Measurements from ENCODE around the gene NR1H2. TPM values are rescaled to one million over a fixed set of nuclear protein-coding genes. Genes with fewer than 3 reads are reported as not detected.

NR1H2 gene
- total RNA-seq, 1 experiment from 2014 or later: 38.3 TPM

DNA sequence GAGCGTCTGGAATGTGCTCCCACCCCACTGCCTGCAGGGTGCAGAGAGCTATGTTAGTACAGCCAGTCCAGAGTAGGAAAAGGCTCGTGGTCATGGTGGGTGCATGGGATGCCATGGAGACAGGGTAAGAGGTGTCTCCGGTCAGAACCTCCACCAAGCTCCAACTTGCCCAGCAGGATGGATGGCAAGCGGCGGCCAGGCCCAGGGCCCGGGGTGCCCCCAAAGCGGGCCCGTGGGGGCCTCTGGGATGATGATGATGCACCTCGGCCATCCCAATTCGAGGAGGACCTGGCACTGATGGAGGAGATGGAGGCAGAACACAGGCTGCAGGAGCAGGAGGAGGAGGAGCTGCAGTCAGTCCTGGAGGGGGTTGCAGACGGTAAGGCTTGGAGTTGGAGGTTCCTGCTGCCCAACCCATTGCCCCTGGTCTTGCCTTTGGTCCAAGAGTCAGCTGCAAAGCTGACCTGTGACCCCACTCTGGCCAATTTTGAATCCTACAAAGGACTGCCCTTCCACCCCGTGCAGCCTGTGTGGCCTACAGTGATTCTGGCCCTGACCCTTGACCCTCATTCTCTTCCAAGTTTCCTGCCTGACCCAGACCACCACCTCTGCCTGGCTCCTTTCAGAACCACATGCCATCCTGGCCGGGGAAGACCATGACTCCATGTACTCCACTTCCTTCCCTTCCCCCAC is 22.6 kb downstream of the NR1H2 start:
- no peak for DNase-seq
- Histone ChIP-seq H3K4me3 (ENCODE audit: low read depth, low read length) (no peak overlapping the region), H3K4me1 (peaks cover 7% of the 10 kb centered on the region; the same call in 1 of the 2 replicates), H3K9me3 (no peaks in the 10 kb centered on the region), H3K36me3 (ENCODE audit: control insufficient read depth, insufficient read depth, low read length) (peaks cover 5% of the 10 kb centered on the region; the same call in 1 of the 2 replicates), H3K27me3 (replicated peaks; ENCODE audit: control insufficient read depth, insufficient read depth, low read length) (no peaks in the 10 kb centered on the region)
- peak overlapping the region; percentile 73 for H3K27ac Mint-ChIP-seq (ENCODE audit: unreplicated experiment)
- no peak overlapping the region for H3K4me3 Mint-ChIP-seq (ENCODE audit: unreplicated experiment)
- H3K36me3 Mint-ChIP-seq (ENCODE audit: insufficient read depth, unreplicated experiment): peaks cover 70% of the 10 kb centered on the region
- intact Hi-C loops (cut with micrococcal nuclease; ENCODE audit: unreplicated experiment): no loop called here
- H3K4me1 Mint-ChIP-seq (ENCODE audit: low read depth, unreplicated experiment): peaks cover 19% of the 10 kb centered on the region
- POLR2A ChIA-PET: no interaction called here
- no TSS peak for BruUV-seq (replicated peaks)
- H3K27me3 Mint-ChIP-seq (ENCODE audit: insufficient read depth, unreplicated experiment): no peaks in the 10 kb centered on the region
- TF ChIP-seq, protein P1, sequence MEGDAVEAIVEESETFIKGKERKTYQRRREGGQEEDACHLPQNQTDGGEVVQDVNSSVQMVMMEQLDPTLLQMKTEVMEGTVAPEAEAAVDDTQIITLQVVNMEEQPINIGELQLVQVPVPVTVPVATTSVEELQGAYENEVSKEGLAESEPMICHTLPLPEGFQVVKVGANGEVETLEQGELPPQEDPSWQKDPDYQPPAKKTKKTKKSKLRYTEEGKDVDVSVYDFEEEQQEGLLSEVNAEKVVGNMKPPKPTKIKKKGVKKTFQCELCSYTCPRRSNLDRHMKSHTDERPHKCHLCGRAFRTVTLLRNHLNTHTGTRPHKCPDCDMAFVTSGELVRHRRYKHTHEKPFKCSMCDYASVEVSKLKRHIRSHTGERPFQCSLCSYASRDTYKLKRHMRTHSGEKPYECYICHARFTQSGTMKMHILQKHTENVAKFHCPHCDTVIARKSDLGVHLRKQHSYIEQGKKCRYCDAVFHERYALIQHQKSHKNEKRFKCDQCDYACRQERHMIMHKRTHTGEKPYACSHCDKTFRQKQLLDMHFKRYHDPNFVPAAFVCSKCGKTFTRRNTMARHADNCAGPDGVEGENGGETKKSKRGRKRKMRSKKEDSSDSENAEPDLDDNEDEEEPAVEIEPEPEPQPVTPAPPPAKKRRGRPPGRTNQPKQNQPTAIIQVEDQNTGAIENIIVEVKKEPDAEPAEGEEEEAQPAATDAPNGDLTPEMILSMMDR (IDR thresholded peaks at IDR 0.05; ENCODE audit: insufficient read depth in 1 of 2, low read depth in 1 of 2, low read length in 1 of 2, severe bottlenecking in 1 of 2, unreplicated experiment in 1 of 2): no peak
- CTCF ChIA-PET: interaction anchor here (0.5 to 0.7 kb wide), 2 partner anchors 28 to 45 kb away, joined by 6 read pairs; no protein-coding TSS in a partner anchor
- H3K9me3 Mint-ChIP-seq (ENCODE audit: unreplicated experiment): no peaks in the 10 kb centered on the region

DNA sequence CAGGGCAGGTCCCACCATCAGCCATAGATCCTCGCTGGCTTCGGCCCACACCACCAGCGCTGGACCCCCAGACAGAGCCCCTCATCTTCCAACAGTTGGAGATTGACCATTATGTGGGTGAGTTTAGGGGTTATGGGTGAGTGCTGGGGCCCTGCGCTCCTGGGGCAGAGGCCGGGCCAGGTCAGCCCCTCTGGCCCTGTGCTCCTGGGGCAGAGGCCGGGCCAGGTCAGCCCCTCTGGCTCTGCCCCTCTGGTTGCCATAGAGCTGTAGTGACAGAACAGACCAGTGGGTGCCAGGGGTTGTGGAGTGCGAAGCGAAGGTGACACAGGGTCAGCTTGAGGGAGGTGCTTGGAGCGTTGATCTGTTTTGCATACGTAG is 23.1 kb downstream of the NR1H2 start:
- POLR2A ChIA-PET: no interaction called here
- CTCF ChIA-PET: no interaction called here
- peak overlapping the region; percentile 73 for H3K27ac Mint-ChIP-seq (ENCODE audit: unreplicated experiment)
- no peaks in the 10 kb centered on the region for H3K27me3 Mint-ChIP-seq (ENCODE audit: insufficient read depth, unreplicated experiment)
- intact Hi-C loops (cut with micrococcal nuclease; ENCODE audit: unreplicated experiment): no loop called here
- H3K9me3 Mint-ChIP-seq (ENCODE audit: unreplicated experiment): no peaks in the 10 kb centered on the region
- H3K4me3 ChIP-seq (ENCODE audit: low read depth, low read length): no peak overlapping the region
- H3K36me3 ChIP-seq (ENCODE audit: control insufficient read depth, insufficient read depth, low read length): peaks cover 5% of the 10 kb centered on the region; the same call in 1 of the 2 replicates
- no peaks in the 10 kb centered on the region for H3K9me3 ChIP-seq
- H3K27me3 ChIP-seq (replicated peaks; ENCODE audit: control insufficient read depth, insufficient read depth, low read length): no peaks in the 10 kb centered on the region
- TF ChIP-seq, protein P1 (IDR thresholded peaks at IDR 0.05; ENCODE audit: insufficient read depth in 1 of 2, low read depth in 1 of 2, low read length in 1 of 2, severe bottlenecking in 1 of 2, unreplicated experiment in 1 of 2): no peak
- peaks cover 70% of the 10 kb centered on the region for H3K36me3 Mint-ChIP-seq (ENCODE audit: insufficient read depth, unreplicated experiment)
- H3K4me1 ChIP-seq: peaks cover 7% of the 10 kb centered on the region; the same call in 1 of the 2 replicates
- peaks cover 16% of the 10 kb centered on the region for H3K4me1 Mint-ChIP-seq (ENCODE audit: low read depth, unreplicated experiment)
- no peak for DNase-seq
- BruUV-seq (replicated peaks): no TSS peak
- H3K4me3 Mint-ChIP-seq (ENCODE audit: unreplicated experiment): no peak overlapping the region

DNA sequence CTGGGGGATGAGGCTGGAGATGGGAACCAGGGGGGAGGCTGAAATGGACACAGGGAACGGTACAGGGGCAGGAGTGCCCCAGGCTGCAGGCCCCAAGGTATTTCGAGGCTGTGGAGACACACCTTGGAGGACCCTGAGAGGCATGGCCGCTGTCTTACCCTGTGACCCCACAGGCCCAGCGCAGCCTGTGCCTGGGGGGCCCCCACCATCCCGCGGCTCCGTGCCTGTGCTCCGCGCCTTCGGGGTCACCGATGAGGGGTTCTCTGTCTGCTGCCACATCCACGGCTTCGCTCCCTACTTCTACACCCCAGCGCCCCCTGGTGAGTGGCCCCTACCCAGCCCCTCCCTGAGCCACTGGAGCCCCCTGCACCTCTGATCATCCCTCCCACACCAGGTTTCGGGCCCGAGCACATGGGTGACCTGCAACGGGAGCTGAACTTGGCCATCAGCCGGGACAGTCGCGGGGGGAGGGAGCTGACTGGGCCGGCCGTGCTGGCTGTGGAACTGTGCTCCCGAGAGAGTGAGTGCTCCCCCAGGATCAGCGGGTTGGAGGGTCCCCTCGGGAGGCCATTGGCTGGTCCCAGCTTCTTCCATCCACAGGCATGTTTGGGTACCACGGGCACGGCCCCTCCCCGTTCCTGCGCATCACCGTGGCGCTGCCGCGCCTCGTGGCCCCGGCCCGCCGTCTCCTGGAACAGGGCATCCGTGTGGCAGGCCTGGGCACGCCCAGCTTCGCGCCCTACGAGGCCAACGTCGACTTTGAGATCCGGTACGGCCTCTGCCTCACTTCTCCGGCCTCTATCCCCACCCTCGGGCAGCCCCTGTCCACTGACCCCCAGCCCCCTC is 25.6 kb downstream of the NR1H2 start:
- TF ChIP-seq, protein P1 (IDR thresholded peaks at IDR 0.05; ENCODE audit: insufficient read depth in 1 of 2, low read depth in 1 of 2, low read length in 1 of 2, severe bottlenecking in 1 of 2, unreplicated experiment in 1 of 2): no peak
- TSS peak; percentile 46 for BruUV-seq (replicated peaks)
- no peak for DNase-seq
- Mint-ChIP-seq H3K36me3 (ENCODE audit: insufficient read depth, unreplicated experiment) (peaks cover 71% of the 10 kb centered on the region), H3K27me3 (ENCODE audit: insufficient read depth, unreplicated experiment) (no peaks in the 10 kb centered on the region), H3K4me3 (ENCODE audit: unreplicated experiment) (no peak overlapping the region), H3K4me1 (ENCODE audit: low read depth, unreplicated experiment) (peaks cover 8% of the 10 kb centered on the region), H3K9me3 (ENCODE audit: unreplicated experiment) (no peaks in the 10 kb centered on the region), H3K27ac (ENCODE audit: unreplicated experiment) (no peak overlapping the region)
- POLR2A ChIA-PET: no interaction called here
- Histone ChIP-seq H3K36me3 (ENCODE audit: control insufficient read depth, insufficient read depth, low read length) (peaks cover 5% of the 10 kb centered on the region; the same call in 1 of the 2 replicates), H3K4me1 (no peaks in the 10 kb centered on the region), H3K4me3 (ENCODE audit: low read depth, low read length) (no peak overlapping the region), H3K27me3 (replicated peaks; ENCODE audit: control insufficient read depth, insufficient read depth, low read length) (no peaks in the 10 kb centered on the region), H3K9me3 (no peaks in the 10 kb centered on the region)
- CTCF ChIA-PET: no interaction called here
- intact Hi-C loops (cut with micrococcal nuclease; ENCODE audit: unreplicated experiment): no loop called here

All from Caco-2 (cell line).